Endothelial cell of umbilical vein (primary cell): ENCODE results near the gene SRL. TPM values are rescaled to one million over a fixed set of nuclear protein-coding genes. Genes with fewer than 3 reads are reported as not detected.

Experiments used
- BruUV-seq: library from RNA; stranded (reverse); fragments of 400-500 nt; replicated peaks from 2 replicates; lab custom pipeline; 2021; lab: Mats Ljungman, UMichigan
- CTCF ChIA-PET: fragments of 300-600, 350-600 bp; sonication (Branson Sonifier 250); formaldehyde crosslinking; loops from one replicate; lab custom pipeline; 2021; ENCODE audit warnings: antibody characterized with exemption, inconsistent platforms; lab: Charles Lee
- POLR2A ChIA-PET: fragments of 300-600, 350-600 bp; sonication (Branson Sonifier 250); formaldehyde crosslinking; loops from one replicate; lab custom pipeline; 2021; ENCODE audit warnings: antibody characterized with exemption, inconsistent platforms; lab: Charles Lee
- DNase-seq: peaks from one replicate; pipeline ENCODE4 v3.0.0-alpha.2; 2011; ENCODE audit warnings: low read depth, low spot score
- FAIRE-seq: peaks from 2 replicates; lab custom pipeline; 2011; peaks lifted over from hg19 to GRCh38; lab: Jason Lieb, UNC
- H2AFZ ChIP-seq: 2 replicates; pipeline ENCODE4 v1.6.0; 2012; ENCODE audit warnings: low read depth, low read length, control low read depth, inconsistent platforms
- H3K27ac ChIP-seq: 2 replicates; pipeline ENCODE4 v1.5.1; 2011; ENCODE audit warnings: low read depth, mild to moderate bottlenecking, control low read depth, low read length, moderate library complexity; ENCODE audit not compliant: insufficient read depth
- H3K27me3 ChIP-seq, 2 experiments: 2 replicates each; pipeline versions ENCODE4 v1.6.0 to v1.6.1; 2011; ENCODE audit warnings: low read length in 2 of 2, mixed read lengths in 1 of 2; ENCODE audit not compliant: control insufficient read depth in 2 of 2, insufficient read depth in 2 of 2
- H3K36me3 ChIP-seq, 2 experiments: 2 replicates in 1 of 2; 3 replicates in 1 of 2; pipeline ENCODE4 v1.5.1; 2011; ENCODE audit warnings: low read length in 2 of 2, mild to moderate bottlenecking in 1 of 2, moderate library complexity in 1 of 2; ENCODE audit not compliant: control insufficient read depth in 2 of 2, insufficient read depth in 2 of 2; ENCODE audit errors: extremely low read depth in 1 of 2
- H3K4me1 ChIP-seq: 3 replicates; pipeline ENCODE4 v1.5.1; 2011; ENCODE audit warnings: mild to moderate bottlenecking, low read length; ENCODE audit not compliant: control insufficient read depth, insufficient read depth; ENCODE audit errors: extremely low read depth
- H3K4me2 ChIP-seq: 2 replicates; pipeline ENCODE4 v1.6.1; 2011; ENCODE audit warnings: low read length, control low read depth, mixed read lengths; ENCODE audit not compliant: insufficient read depth
- H3K4me3 ChIP-seq, 3 experiments: fragments of 200-600 bp in 1 of 3; sonication (generic), shearing (Covaris generic) in 1 of 3; replicated peaks in 1 of 3; 2 replicates each; pipeline ENCODE4 v1.5.1; 2011 to 2016; ENCODE audit warnings: control low read depth in 3 of 3, low read length in 3 of 3, mild to moderate bottlenecking in 2 of 3, inconsistent platforms in 1 of 3, low read depth in 1 of 3, moderate library complexity in 1 of 3; ENCODE audit not compliant: insufficient read depth in 1 of 3
- H3K79me2 ChIP-seq: 2 replicates; pipeline ENCODE4 v1.6.0; 2012; ENCODE audit warnings: low read length, inconsistent platforms; ENCODE audit not compliant: control insufficient read depth, insufficient read depth
- H3K9ac ChIP-seq: replicated peaks from 2 replicates; pipeline ENCODE3; 2011; ENCODE audit warnings: low read length, control low read depth; ENCODE audit not compliant: insufficient read depth; ENCODE audit errors: extremely low read depth
- H3K9me1 ChIP-seq: replicated peaks from 3 replicates; pipeline ENCODE4 v1.6.0; 2011; ENCODE audit warnings: mild to moderate bottlenecking, low read length; ENCODE audit not compliant: control insufficient read depth, insufficient read depth; ENCODE audit errors: extremely low read depth
- H3K9me3 ChIP-seq: replicated peaks from 2 replicates; pipeline ENCODE4 v1.5.1; 2012; ENCODE audit warnings: low read length, inconsistent platforms; ENCODE audit not compliant: control insufficient read depth, insufficient read depth
- H4K20me1 ChIP-seq: replicated peaks from 2 replicates; pipeline ENCODE3; 2011; ENCODE audit warnings: mild to moderate bottlenecking, low read length; ENCODE audit not compliant: control insufficient read depth, insufficient read depth; ENCODE audit errors: extremely low read depth
- EZH2 ChIP-seq: IDR thresholded peaks from 2 replicates; pipeline ENCODE4 v1.6.1; 2012; ENCODE audit warnings: borderline replicate concordance, low read depth, mild to moderate bottlenecking, moderate library complexity, low read length, inconsistent platforms; ENCODE audit not compliant: severe bottlenecking
- FOS ChIP-seq: IDR thresholded peaks from 2 replicates; pipeline ENCODE4 v1.6.1; 2011; ENCODE audit warnings: mild to moderate bottlenecking, low read length, moderate library complexity, borderline replicate concordance; ENCODE audit not compliant: insufficient read depth
- GATA2 ChIP-seq: IDR thresholded peaks from 2 replicates; pipeline ENCODE4 v1.7.0; 2011; ENCODE audit warnings: low read depth, mild to moderate bottlenecking, moderate library complexity, mixed read lengths, low read length; ENCODE audit not compliant: insufficient read length, insufficient read depth
- JUN ChIP-seq: IDR thresholded peaks from 2 replicates; pipeline ENCODE4 v1.6.1; 2011; ENCODE audit warnings: borderline replicate concordance, low read depth; ENCODE audit not compliant: insufficient read length, insufficient read depth
- MYC ChIP-seq: IDR thresholded peaks from one replicate; pipeline ENCODE4 v1.6.1; 2011; ENCODE audit warnings: mild to moderate bottlenecking, low read depth, low read length
- POLR2A ChIP-seq: IDR thresholded peaks from 2 replicates; pipeline ENCODE4 v1.6.1; 2012; ENCODE audit warnings: low read depth, mild to moderate bottlenecking, control low read depth, low read length
- POLR2AphosphoS5 ChIP-seq: IDR thresholded peaks from 2 replicates; pipeline ENCODE4 v1.6.1; 2012; ENCODE audit warnings: low read depth, mild to moderate bottlenecking, control low read depth, low read length, moderate library complexity; ENCODE audit not compliant: insufficient read depth
- dilution Hi-C: fragments of 300-500 bp; cut with MboI; formaldehyde crosslinking; loops from one replicate; pipeline ENCODE4 v1.15.0; 2019; ENCODE audit warnings: low sequenced_read_pairs; ENCODE audit not compliant: extremely low pct_ligation_motif_present
- intact Hi-C: fragments of 100-400 bp; cut with micrococcal nuclease; formaldehyde crosslinking; loops from one replicate; pipeline ENCODE4 v1.10.0; 2022
- polyA plus RNA-seq, 4 experiments: library from polyadenylated mRNA; depleted of rRNA in 3 of 4; stranded (reverse) in 3 of 4; unstranded in 1 of 4; fragments of >200 nt; gene quantifications; 2 replicates each; pipeline versions ENCODE4 v1.2.1 to v1.2.3, GENCODE V29; 2011 to 2012; ENCODE audit warnings: missing spikeins in 1 of 4
- total RNA-seq: library from RNA; stranded (reverse); gene quantifications from 2 replicates; pipeline ENCODE4 v1.2.3, GENCODE V29; 2021
- TF ChIP-seq, protein P1 (sequence below): IDR thresholded peaks from 2 replicates; pipeline ENCODE4 v1.6.1; 2011; ENCODE audit not compliant: insufficient read depth, insufficient read length

Gene SRL
- total and polyA plus RNA-seq, 2 donors (not counting 3 experiments of a cell fraction or from before 2014, with no cell fraction given) = 0.21 to 0.29 TPM

DNA sequence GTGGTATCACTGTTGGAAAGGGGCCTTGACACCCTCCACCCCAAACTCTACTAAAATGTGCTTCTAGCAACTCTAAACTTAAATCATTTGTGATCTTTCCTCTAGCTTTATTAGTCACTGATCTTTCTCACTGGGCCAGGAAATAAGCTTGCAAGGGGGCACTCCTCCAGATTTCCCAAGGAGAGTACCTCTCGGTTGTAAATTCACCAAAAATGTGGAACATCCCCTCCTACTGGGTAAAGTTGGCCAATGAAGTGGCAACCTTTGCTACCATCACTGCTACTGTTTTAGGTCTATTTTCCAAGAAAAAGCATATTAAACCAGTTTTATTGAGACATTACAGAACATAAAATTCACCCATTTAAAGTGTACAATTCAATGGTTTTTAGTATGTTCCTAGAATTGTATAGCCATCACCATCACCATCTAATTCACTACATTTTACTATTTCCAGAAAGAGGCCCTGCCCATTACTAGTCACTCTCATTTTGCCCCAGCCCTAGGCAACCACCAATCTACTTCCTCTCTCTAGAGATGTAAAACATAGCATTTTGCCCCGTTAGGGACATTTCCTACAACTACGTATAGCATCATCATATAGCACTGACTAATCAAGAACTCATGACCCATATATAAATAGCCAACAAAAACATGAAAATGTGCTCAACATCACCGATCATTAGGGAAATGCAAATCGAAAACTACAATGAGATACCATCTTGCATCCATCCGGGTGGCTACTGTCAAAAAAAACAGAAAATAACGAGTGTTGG is 81.0 kb downstream of the SRL start:
- dilution Hi-C loops = no loop called here
- POLR2A ChIA-PET = no interaction called here
- no peak for FAIRE-seq

DNA sequence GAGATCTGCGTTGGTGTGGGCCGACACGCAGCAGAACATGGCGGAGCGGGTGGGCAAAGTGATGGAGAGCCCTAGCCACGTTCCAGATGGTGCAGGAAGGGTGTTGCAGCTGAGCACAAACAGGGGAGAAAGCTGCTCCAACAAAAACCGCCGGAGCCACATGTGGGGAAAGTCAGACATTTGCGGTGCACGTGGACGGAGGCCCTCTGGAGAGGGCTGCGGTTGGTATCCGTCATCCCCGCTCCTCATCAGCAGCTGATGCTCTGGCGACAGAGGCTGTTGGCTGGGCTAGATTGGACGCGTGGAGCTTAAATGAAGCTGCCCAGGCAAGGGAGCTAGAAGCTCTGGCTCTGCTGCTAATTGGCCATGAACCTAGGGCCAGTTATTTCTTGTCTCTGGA is 82.2 kb downstream of the SRL start:
- Histone ChIP-seq H3K36me3 (no peaks in the 10 kb centered on the region), H3K9me3 (no peaks in the 10 kb centered on the region), H3K4me1 (no peaks in the 10 kb centered on the region), H2AFZ (no peak overlapping the region), H3K9ac (no peak overlapping the region), H3K27ac (no peak overlapping the region), H3K27me3 (no peaks in the 10 kb centered on the region), H3K9me1 (no peaks in the 10 kb centered on the region), H3K4me3 (no peak overlapping the region), H3K79me2 (no peaks in the 10 kb centered on the region), H4K20me1 (no peaks in the 10 kb centered on the region), H3K4me2 (no peak overlapping the region)
- intact Hi-C loops (no loop called here), dilution Hi-C loops (no loop called here)
- CTCF ChIA-PET = interaction anchor here (1.4 to 2.0 kb wide), 3 partner anchors 12 to 177 kb away, joined by 4 to 5 read pairs (median 5); no protein-coding TSS in a partner anchor
- BruUV-seq = no TSS peak
- TF ChIP-seq FOS (no peak), POLR2AphosphoS5 (no peak), GATA2 (no peak), JUN (no peak), EZH2 (no peak), POLR2A (no peak)
- TF ChIP-seq, protein P1, sequence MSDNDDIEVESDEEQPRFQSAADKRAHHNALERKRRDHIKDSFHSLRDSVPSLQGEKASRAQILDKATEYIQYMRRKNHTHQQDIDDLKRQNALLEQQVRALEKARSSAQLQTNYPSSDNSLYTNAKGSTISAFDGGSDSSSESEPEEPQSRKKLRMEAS = no peak
- DNase-seq (no peak), FAIRE-seq (no peak)
- POLR2A ChIA-PET = no interaction called here

More for the DNA sequence above, 81.0 kb downstream of the SRL start:
- Histone ChIP-seq H3K4me3 (no peak overlapping the region), H3K9ac (no peak overlapping the region), H3K79me2 (no peaks in the 10 kb centered on the region), H4K20me1 (no peaks in the 10 kb centered on the region), H3K4me2 (no peak overlapping the region), H3K27ac (no peak overlapping the region), H3K4me1 (no peaks in the 10 kb centered on the region), H3K9me1 (no peaks in the 10 kb centered on the region), H3K27me3 (no peaks in the 10 kb centered on the region), H3K9me3 (no peaks in the 10 kb centered on the region), H3K36me3 (no peaks in the 10 kb centered on the region), H2AFZ (no peak overlapping the region)
- CTCF ChIA-PET = interaction anchor here (1.4 to 1.6 kb wide), 2 partner anchors 94 to 178 kb away, joined by 4 to 5 read pairs; no protein-coding TSS in a partner anchor
- intact Hi-C loops = no loop called here
- DNase-seq = no peak
- TF ChIP-seq MYC (no peak), EZH2 (no peak), FOS (no peak), POLR2AphosphoS5 (no peak), JUN (no peak)
- TF ChIP-seq, protein P1 = no peak
- no TSS peak for BruUV-seq
